ENCODE measurements around the gene FCN3. TPM values are rescaled to one million over a fixed set of nuclear protein-coding genes. Genes with fewer than 3 reads are reported as not detected.

FCN3 gene
- total and polyA plus RNA-seq, 2 donors (not counting 3 experiments of a cell fraction or from before 2014, with no cell fraction given) = 0.15 TPM; not detected in 1

GRCh38 chr1:27353629-27354028 lies 21.0 kb downstream of the FCN3 start:
- no peak for TF ChIP-seq FOS (IDR thresholded peaks at IDR 0.05; ENCODE audit: borderline replicate concordance, insufficient read depth, low read length)
- TF ChIP-seq, protein P1, sequence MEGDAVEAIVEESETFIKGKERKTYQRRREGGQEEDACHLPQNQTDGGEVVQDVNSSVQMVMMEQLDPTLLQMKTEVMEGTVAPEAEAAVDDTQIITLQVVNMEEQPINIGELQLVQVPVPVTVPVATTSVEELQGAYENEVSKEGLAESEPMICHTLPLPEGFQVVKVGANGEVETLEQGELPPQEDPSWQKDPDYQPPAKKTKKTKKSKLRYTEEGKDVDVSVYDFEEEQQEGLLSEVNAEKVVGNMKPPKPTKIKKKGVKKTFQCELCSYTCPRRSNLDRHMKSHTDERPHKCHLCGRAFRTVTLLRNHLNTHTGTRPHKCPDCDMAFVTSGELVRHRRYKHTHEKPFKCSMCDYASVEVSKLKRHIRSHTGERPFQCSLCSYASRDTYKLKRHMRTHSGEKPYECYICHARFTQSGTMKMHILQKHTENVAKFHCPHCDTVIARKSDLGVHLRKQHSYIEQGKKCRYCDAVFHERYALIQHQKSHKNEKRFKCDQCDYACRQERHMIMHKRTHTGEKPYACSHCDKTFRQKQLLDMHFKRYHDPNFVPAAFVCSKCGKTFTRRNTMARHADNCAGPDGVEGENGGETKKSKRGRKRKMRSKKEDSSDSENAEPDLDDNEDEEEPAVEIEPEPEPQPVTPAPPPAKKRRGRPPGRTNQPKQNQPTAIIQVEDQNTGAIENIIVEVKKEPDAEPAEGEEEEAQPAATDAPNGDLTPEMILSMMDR (IDR thresholded peaks at IDR 0.05; ENCODE audit: extremely low read depth in 1 of 2, insufficient read depth in 1 of 2, low read depth in 1 of 2, low read length in 2 of 2) = no peak
- no peak for TF ChIP-seq POLR2AphosphoS5 (IDR thresholded peaks at IDR 0.05; ENCODE audit: insufficient read depth, low read depth, low read length)
- TF ChIP-seq POLR2A (IDR thresholded peaks at IDR 0.05; ENCODE audit: low read depth, low read length) = no peak
- TF ChIP-seq, protein P2, sequence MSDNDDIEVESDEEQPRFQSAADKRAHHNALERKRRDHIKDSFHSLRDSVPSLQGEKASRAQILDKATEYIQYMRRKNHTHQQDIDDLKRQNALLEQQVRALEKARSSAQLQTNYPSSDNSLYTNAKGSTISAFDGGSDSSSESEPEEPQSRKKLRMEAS (IDR thresholded peaks at IDR 0.05; ENCODE audit: insufficient read depth, insufficient read length) = no peak
- no peak for TF ChIP-seq MYC (IDR thresholded peaks at IDR 0.05; ENCODE audit: low read depth, low read length)
- Histone ChIP-seq H3K4me2 (ENCODE audit: insufficient read depth, low read length) (no peak overlapping the region), H3K4me1 (ENCODE audit: control insufficient read depth, extremely low read depth, insufficient read depth, low read length) (peaks cover 7% of the 10 kb centered on the region), H3K27me3 (ENCODE audit: control insufficient read depth in 2 of 2, insufficient read depth in 2 of 2, low read length in 2 of 2) (peaks cover 2 to 5% of the 10 kb centered on the region in 2 experiments), H3K9me1 (replicated peaks; ENCODE audit: control insufficient read depth, extremely low read depth, insufficient read depth, low read length) (no peaks in the 10 kb centered on the region), H3K36me3 (ENCODE audit: control insufficient read depth in 2 of 2, extremely low read depth in 1 of 2, insufficient read depth in 2 of 2, low read length in 2 of 2) (peaks cover 0 to 2% of the 10 kb centered on the region in 2 experiments), H3K79me2 (ENCODE audit: control insufficient read depth, insufficient read depth, low read length) (no peaks in the 10 kb centered on the region), H3K9me3 (replicated peaks; ENCODE audit: control insufficient read depth, insufficient read depth, low read length) (no peaks in the 10 kb centered on the region), H3K9ac (replicated peaks; ENCODE audit: extremely low read depth, insufficient read depth, low read length) (no peak overlapping the region), H4K20me1 (replicated peaks; ENCODE audit: control insufficient read depth, extremely low read depth, insufficient read depth, low read length) (no peaks in the 10 kb centered on the region), H2AFZ (ENCODE audit: low read depth, low read length) (no peak overlapping the region), H3K27ac (ENCODE audit: insufficient read depth, low read depth, low read length) (no peak overlapping the region), H3K4me3 (replicated peaks in 1 of 3; ENCODE audit: insufficient read depth in 1 of 3, low read depth in 1 of 3, low read length in 3 of 3) (no peak overlapping the region)
- dilution Hi-C loops (cut with MboI; ENCODE audit: extremely low pct_ligation_motif_present, low sequenced_read_pairs) = no loop called here
- no TSS peak for BruUV-seq (replicated peaks)
- ChIA-PET POLR2A (no interaction called here), CTCF (interaction anchor here (0.7 to 5.5 kb wide), 6 partner anchors 12 to 57 kb away, joined by 3 to 54 read pairs (median 10); partner anchors contain the start of gene MAP3K6)
- intact Hi-C loops (cut with micrococcal nuclease) = no loop called here
- DNase-seq (ENCODE audit: low read depth, low spot score) (no peak), FAIRE-seq (no peak)
